Stimulated activated CD8-positive, alpha-beta memory T cell treated with anti-CD3 and anti-CD28 coated beads, Interleukin-2, amount 100 ng/mL, for 48 hours (primary cell): ENCODE results near the gene FNIP2.

ENCODE experiments used
- DNase-seq, 2 donors: peaks; one replicate each; pipeline ENCODE4 v3.0.0-alpha.2; 2020; ENCODE audit warnings: low read depth in 2 of 2

Gene FNIP2

GRCh38 chr4:158762553-158762952 lies 6.3 kb upstream of the FNIP2 start:
- DNase-seq = no peak

- DNase-seq = no peak
Measured at GRCh38 chr4:158763462-158763861, 5.4 kb upstream of the FNIP2 start.

- no peak for DNase-seq
Measured at GRCh38 chr4:158766434-158767044, 2.3 kb upstream of the FNIP2 start.

- DNase-seq = no peak
Measured at GRCh38 chr4:158767451-158767850, 1.4 kb upstream of the FNIP2 start.

GRCh38 chr4:158769175-158769921 lies 522 bp downstream of the FNIP2 start:
- DNase-seq = peak; percentile 16 to 23

GRCh38 chr4:158770671-158771070 lies 1.8 kb downstream of the FNIP2 start:
- DNase-seq = no peak

GRCh38 chr4:158771776-158772175 lies 3.0 kb downstream of the FNIP2 start:
- DNase-seq = no peak

- DNase-seq = no peak
Measured at GRCh38 chr4:158775091-158775651, 6.3 kb downstream of the FNIP2 start.

- no peak for DNase-seq
Measured at GRCh38 chr4:158776106-158776505, 7.3 kb downstream of the FNIP2 start.

GRCh38 chr4:158777423-158778155 lies 8.8 kb downstream of the FNIP2 start:
- DNase-seq = no peak

GRCh38 chr4:158778156-158778711 lies 9.4 kb downstream of the FNIP2 start:
- DNase-seq = no peak

GRCh38 chr4:158778712-158779111 lies 9.9 kb downstream of the FNIP2 start:
- no peak for DNase-seq

GRCh38 chr4:158781963-158782362 lies 13.1 kb downstream of the FNIP2 start:
- DNase-seq = no peak

GRCh38 chr4:158782551-158783360 lies 13.9 kb downstream of the FNIP2 start:
- DNase-seq = no peak

- no peak for DNase-seq
Measured at GRCh38 chr4:158783785-158784184, 15.0 kb downstream of the FNIP2 start.

GRCh38 chr4:158785718-158786117 lies 16.9 kb downstream of the FNIP2 start:
- DNase-seq = no peak

- no peak for DNase-seq
Measured at GRCh38 chr4:158786121-158786601, 17.3 kb downstream of the FNIP2 start.

- DNase-seq = no peak
Measured at GRCh38 chr4:158786955-158787354, 18.1 kb downstream of the FNIP2 start.

GRCh38 chr4:158787709-158788475 lies 19.1 kb downstream of the FNIP2 start:
- DNase-seq = no peak

- DNase-seq = no peak
Measured at GRCh38 chr4:158788516-158788915, 19.7 kb downstream of the FNIP2 start.
